B cell (primary cell): ENCODE measurements around the gene HSBP1.

Experiments used
- CTCF ChIP-seq: fragments of 200-600 bp; IDR thresholded peaks from one replicate; pipeline ENCODE4 v1.8.0; 2022; ENCODE audit warnings: antibody characterized with exemption, mild to moderate bottlenecking
- EZH2 ChIP-seq: IDR thresholded peaks from 2 replicates; pipeline ENCODE4 v1.6.1; 2012; ENCODE audit warnings: borderline replicate concordance, low read depth, mild to moderate bottlenecking, moderate library complexity, low read length; ENCODE audit not compliant: insufficient read depth, poor library complexity, severe bottlenecking

GRCh38 chr16:83854420-83854819, 46.6 kb downstream of the HSBP1 start:
- TF ChIP-seq EZH2 (no peak), CTCF (no peak)
